HEK293 (cell line): ENCODE results near the gene AP2A1.

Experiments used
- ELK4 ChIP-seq: IDR thresholded peaks from 2 replicates; pipeline ENCODE4 v1.6.1; 2011; ENCODE audit warnings: mild to moderate bottlenecking, low read depth, low read length, borderline replicate concordance
- GLIS2 ChIP-seq: fragments of 450-650 bp; formaldehyde crosslinking; IDR thresholded peaks from 2 replicates; pipeline ENCODE4 v1.5.1; 2016; ENCODE audit warnings: missing biosample characterization, missing genetic modification characterization
- HOXD13 ChIP-seq: sonication (generic); formaldehyde crosslinking; IDR thresholded peaks from 2 replicates; pipeline ENCODE4 v1.8.0; 2022; ENCODE audit warnings: missing genetic modification reagents, borderline replicate concordance
- IKZF3 ChIP-seq: fragments of 450-650 bp; IDR thresholded peaks from 2 replicates; pipeline ENCODE4 v1.5.0; 2018; ENCODE audit warnings: missing biosample characterization, mild to moderate bottlenecking, missing genetic modification characterization, moderate library complexity
- KLF8 ChIP-seq: fragments of 450-650 bp; formaldehyde crosslinking; IDR thresholded peaks from 2 replicates; pipeline ENCODE4 v1.5.1; 2016; ENCODE audit warnings: missing biosample characterization, missing genetic modification characterization
- PATZ1 ChIP-seq: fragments of 450-650 bp; formaldehyde crosslinking; IDR thresholded peaks from 2 replicates; pipeline ENCODE4 v1.5.1; 2016; ENCODE audit warnings: missing biosample characterization, missing genetic modification characterization
- PRDM1 ChIP-seq: fragments of 450-650 bp; formaldehyde crosslinking; IDR thresholded peaks from 2 replicates; pipeline ENCODE4; 2016; ENCODE audit warnings: missing biosample characterization, missing genetic modification characterization
- SETDB1 ChIP-seq: IDR thresholded peaks from one replicate; pipeline ENCODE4 v1.6.1; 2017; ENCODE audit warnings: mild to moderate bottlenecking, low read length, moderate library complexity, mixed read lengths; ENCODE audit not compliant: insufficient read length
- SP3 ChIP-seq: fragments of 450-650 bp; formaldehyde crosslinking; IDR thresholded peaks from 2 replicates; pipeline ENCODE4 v1.5.1; 2016; ENCODE audit warnings: missing biosample characterization, missing genetic modification characterization
- WT1 ChIP-seq: fragments of 450-650 bp; formaldehyde crosslinking; IDR thresholded peaks from 2 replicates; pipeline ENCODE4 v1.5.1; 2016; ENCODE audit warnings: missing biosample characterization, missing genetic modification characterization
- YY1 ChIP-seq: fragments of 450-650 bp; formaldehyde crosslinking; IDR thresholded peaks from 2 replicates; pipeline ENCODE4 v1.5.1; 2018; ENCODE audit warnings: missing biosample characterization, missing genetic modification characterization
- ZBTB1 ChIP-seq: fragments of 450-650 bp; formaldehyde crosslinking; IDR thresholded peaks from 2 replicates; pipeline ENCODE4 v1.5.1; 2016; ENCODE audit warnings: missing biosample characterization, missing genetic modification characterization
- ZBTB17 ChIP-seq: fragments of 450-650 bp; formaldehyde crosslinking; IDR thresholded peaks from 2 replicates; pipeline ENCODE4 v1.5.1; 2016; ENCODE audit warnings: missing biosample characterization, missing genetic modification characterization
- ZBTB48 ChIP-seq: fragments of 450-650 bp; formaldehyde crosslinking; IDR thresholded peaks from 2 replicates; pipeline ENCODE4 v1.5.1; 2016; ENCODE audit warnings: missing biosample characterization, missing genetic modification characterization
- ZNF10 ChIP-seq: fragments of 450-650 bp; formaldehyde crosslinking; IDR thresholded peaks from 2 replicates; pipeline ENCODE4 v1.5.1; 2017; ENCODE audit warnings: missing biosample characterization, missing genetic modification characterization
- ZNF121 ChIP-seq: fragments of 450-650 bp; formaldehyde crosslinking; IDR thresholded peaks from 2 replicates; pipeline ENCODE4 v1.5.1; 2016; ENCODE audit warnings: missing biosample characterization, missing genetic modification characterization
- ZNF169 ChIP-seq: fragments of 450-650 bp; formaldehyde crosslinking; IDR thresholded peaks from 2 replicates; pipeline ENCODE4 v1.5.1; 2016; ENCODE audit warnings: missing biosample characterization, missing genetic modification characterization
- ZNF354C ChIP-seq: fragments of 450-650 bp; formaldehyde crosslinking; IDR thresholded peaks from 2 replicates; pipeline ENCODE4 v1.5.1; 2016; ENCODE audit warnings: missing biosample characterization, missing genetic modification characterization, low read depth, borderline replicate concordance
- ZNF37A ChIP-seq: fragments of 450-650 bp; IDR thresholded peaks from 2 replicates; pipeline ENCODE4 v1.5.1; 2018; ENCODE audit warnings: missing biosample characterization, missing genetic modification characterization
- ZNF391 ChIP-seq: fragments of 450-650 bp; formaldehyde crosslinking; IDR thresholded peaks from 2 replicates; pipeline ENCODE4 v1.5.1; 2016; ENCODE audit warnings: low read depth, missing biosample characterization, missing genetic modification characterization, borderline replicate concordance
- ZNF398 ChIP-seq: fragments of 450-650 bp; formaldehyde crosslinking; IDR thresholded peaks from 2 replicates; pipeline ENCODE4 v1.5.1; 2017; ENCODE audit warnings: missing biosample characterization, missing genetic modification characterization
- ZNF404 ChIP-seq: fragments of 450-650 bp; formaldehyde crosslinking; IDR thresholded peaks from 2 replicates; pipeline ENCODE4 v1.5.1; 2017; ENCODE audit warnings: missing biosample characterization, missing genetic modification characterization
- ZNF426 ChIP-seq: fragments of 450-650 bp; formaldehyde crosslinking; IDR thresholded peaks from 2 replicates; pipeline ENCODE4 v1.5.1; 2017; ENCODE audit warnings: missing biosample characterization, missing genetic modification characterization, mild to moderate bottlenecking, inconsistent platforms, moderate library complexity
- ZNF549 ChIP-seq: fragments of 450-650 bp; IDR thresholded peaks from 2 replicates; pipeline ENCODE4 v1.5.1; 2018; ENCODE audit warnings: missing biosample characterization, missing genetic modification characterization, mild to moderate bottlenecking, inconsistent platforms, moderate library complexity
- ZNF610 ChIP-seq: fragments of 450-650 bp; formaldehyde crosslinking; IDR thresholded peaks from 2 replicates; pipeline ENCODE4 v1.5.1; 2016; ENCODE audit warnings: missing biosample characterization, missing genetic modification characterization, borderline replicate concordance
- ZNF645 ChIP-seq: fragments of 450-650 bp; formaldehyde crosslinking; IDR thresholded peaks from 2 replicates; pipeline ENCODE4; 2016; ENCODE audit warnings: missing biosample characterization, missing genetic modification characterization
- ZNF660 ChIP-seq: fragments of 450-650 bp; IDR thresholded peaks from 2 replicates; pipeline ENCODE4 v1.5.1; 2018; ENCODE audit warnings: missing biosample characterization, mild to moderate bottlenecking, missing genetic modification characterization
- ZNF791 ChIP-seq: fragments of 450-650 bp; formaldehyde crosslinking; IDR thresholded peaks from 2 replicates; pipeline ENCODE4 v1.5.1; 2016; ENCODE audit warnings: missing biosample characterization, missing genetic modification characterization
- ZNF830 ChIP-seq: fragments of 450-650 bp; IDR thresholded peaks from 2 replicates; pipeline ENCODE4 v1.5.0; 2018; ENCODE audit warnings: missing biosample characterization, missing genetic modification characterization, low read depth, mild to moderate bottlenecking, moderate library complexity
- ZSCAN30 ChIP-seq: fragments of 450-650 bp; IDR thresholded peaks from 2 replicates; pipeline ENCODE4 v1.5.1; 2018; ENCODE audit warnings: missing biosample characterization, mild to moderate bottlenecking, missing genetic modification characterization, moderate library complexity
- TF ChIP-seq, protein P1 (sequence below): sonication (generic); formaldehyde crosslinking; IDR thresholded peaks from 2 replicates; pipeline ENCODE4 v1.8.1; 2022; ENCODE audit warnings: mild to moderate bottlenecking, moderate library complexity, missing genetic modification reagents
- TF ChIP-seq, protein P2 (sequence below): fragments of 450-650 bp; formaldehyde crosslinking; optimal IDR thresholded peaks from 2 replicates; pipeline ENCODE3; 2016; ENCODE audit warnings: missing biosample characterization, mild to moderate bottlenecking, missing genetic modification characterization

Gene AP2A1

DNA sequence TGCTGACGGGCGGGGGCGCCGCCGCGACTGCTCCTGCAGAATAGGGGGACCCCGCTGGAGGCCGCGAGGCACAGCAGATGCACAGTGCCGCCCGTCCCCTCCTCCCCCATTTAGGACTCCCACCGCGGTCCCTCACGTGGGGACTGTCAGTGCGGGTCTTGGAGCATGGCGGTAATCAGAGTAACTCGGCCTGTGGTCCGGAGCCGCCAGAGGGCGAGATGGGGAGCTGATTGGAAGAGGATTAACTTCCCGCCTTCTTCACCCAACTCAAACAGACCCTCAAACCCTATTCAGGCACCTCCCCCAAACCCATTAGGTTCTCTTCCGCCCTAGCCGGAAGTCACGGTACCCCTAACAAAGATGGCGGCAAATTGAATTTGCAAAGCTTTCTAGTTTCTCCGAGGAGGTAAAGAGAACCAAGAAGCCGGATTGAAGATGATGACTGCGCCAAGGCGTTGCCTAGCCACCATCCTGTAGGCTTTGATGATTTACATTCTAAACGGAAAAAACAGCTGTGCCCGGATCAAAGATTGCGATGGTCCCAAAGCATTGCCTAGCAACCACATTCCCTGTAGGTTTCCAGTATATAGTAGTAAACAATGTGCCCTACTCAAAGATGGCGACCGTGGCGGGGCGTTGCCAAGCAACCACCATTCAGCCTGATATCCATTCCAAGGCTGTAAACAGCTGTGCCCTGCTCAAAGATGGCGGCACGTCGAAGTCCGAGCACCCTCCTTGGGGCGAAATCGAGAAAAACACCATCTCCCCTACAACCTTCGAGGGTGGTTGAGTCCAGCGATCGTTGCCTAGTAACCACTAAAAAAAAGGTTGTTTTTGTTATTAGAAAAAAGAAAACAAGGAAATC is 46.4 kb downstream of the AP2A1 start, which contains the start of gene FUZ (continued):
- peak; percentile 63 for TF ChIP-seq ZNF398
- peak; percentile 62; the same call in 1 of the 2 replicates for TF ChIP-seq ZSCAN30
- TF ChIP-seq ZNF549 (tag by site-specific recombination): no peak
- TF ChIP-seq ZNF830 (tag by site-specific recombination): no peak
- TF ChIP-seq ZNF37A (tag by site-specific recombination): no peak
- no peak for TF ChIP-seq ZNF121 (tag by site-specific recombination)
- TF ChIP-seq ZNF791: no peak
- no peak for TF ChIP-seq ZNF404
- TF ChIP-seq SETDB1: no peak
- peak; percentile 74 for TF ChIP-seq PATZ1 (tag by site-specific recombination)
- no peak for TF ChIP-seq WT1
- TF ChIP-seq ZNF426 (tag by site-specific recombination): no peak
- TF ChIP-seq, protein P1, sequence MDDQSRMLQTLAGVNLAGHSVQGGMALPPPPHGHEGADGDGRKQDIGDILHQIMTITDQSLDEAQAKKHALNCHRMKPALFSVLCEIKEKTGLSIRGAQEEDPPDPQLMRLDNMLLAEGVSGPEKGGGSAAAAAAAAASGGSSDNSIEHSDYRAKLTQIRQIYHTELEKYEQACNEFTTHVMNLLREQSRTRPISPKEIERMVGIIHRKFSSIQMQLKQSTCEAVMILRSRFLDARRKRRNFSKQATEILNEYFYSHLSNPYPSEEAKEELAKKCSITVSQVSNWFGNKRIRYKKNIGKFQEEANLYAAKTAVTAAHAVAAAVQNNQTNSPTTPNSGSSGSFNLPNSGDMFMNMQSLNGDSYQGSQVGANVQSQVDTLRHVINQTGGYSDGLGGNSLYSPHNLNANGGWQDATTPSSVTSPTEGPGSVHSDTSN (CRISPR knock-in tag): no peak
- peak; percentile 47; the same call in 1 of the 2 replicates for TF ChIP-seq ZNF10
- no peak for TF ChIP-seq PRDM1 (tag by site-specific recombination)
- no peak for TF ChIP-seq ZBTB1 (tag by site-specific recombination)
- TF ChIP-seq ZBTB17 (tag by site-specific recombination): peak; percentile 98
- TF ChIP-seq ZNF610 (tag by site-specific recombination): no peak
- peak; percentile 81 for TF ChIP-seq GLIS2 (tag by site-specific recombination)
- TF ChIP-seq ELK4: no peak
- peak; percentile 84 for TF ChIP-seq IKZF3 (tag by site-specific recombination)
- TF ChIP-seq, protein P2, sequence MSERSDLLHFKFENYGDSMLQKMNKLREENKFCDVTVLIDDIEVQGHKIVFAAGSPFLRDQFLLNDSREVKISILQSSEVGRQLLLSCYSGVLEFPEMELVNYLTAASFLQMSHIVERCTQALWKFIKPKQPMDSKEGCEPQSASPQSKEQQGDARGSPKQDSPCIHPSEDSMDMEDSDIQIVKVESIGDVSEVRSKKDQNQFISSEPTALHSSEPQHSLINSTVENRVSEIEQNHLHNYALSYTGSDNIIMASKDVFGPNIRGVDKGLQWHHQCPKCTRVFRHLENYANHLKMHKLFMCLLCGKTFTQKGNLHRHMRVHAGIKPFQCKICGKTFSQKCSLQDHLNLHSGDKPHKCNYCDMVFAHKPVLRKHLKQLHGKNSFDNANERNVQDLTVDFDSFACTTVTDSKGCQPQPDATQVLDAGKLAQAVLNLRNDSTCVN (tag by site-specific recombination): no peak
- no peak for TF ChIP-seq ZNF354C (tag by site-specific recombination)
- TF ChIP-seq HOXD13 (CRISPR knock-in tag): no peak
- peak; percentile 62; the same call in 1 of the 2 replicates for TF ChIP-seq ZNF391 (tag by site-specific recombination)
- TF ChIP-seq ZBTB48 (tag by site-specific recombination): no peak; the same call in 1 of the 2 replicates
- TF ChIP-seq SP3 (tag by site-specific recombination): peak; percentile 80
- no peak for TF ChIP-seq KLF8 (tag by site-specific recombination)
- TF ChIP-seq ZNF169 (tag by site-specific recombination): no peak
- TF ChIP-seq ZNF645 (tag by site-specific recombination): no peak
- peak; percentile 41 for TF ChIP-seq ZNF660
- TF ChIP-seq YY1: peak; percentile 95
